GM18868 (cell line): ENCODE results near the gene NOP9.

Source experiments
- ATAC-seq: cut with Tn5 transposase; IDR thresholded peaks from one replicate; pipeline ENCODE4 v1.9.1; 2021; ENCODE audit warnings: mild to moderate bottlenecking, moderate library complexity; ENCODE audit not compliant: unreplicated experiment

NOP9 gene

GRCh38 chr14:24307575-24308341, 8.1 kb downstream of the NOP9 start, which contains the start of gene CIDEB:
CIDEB (minus strand) TSS chr14:24307977; CDS start chr14:24307858, 119 bp downstream.
- ATAC-seq, result no peak

- no peak for ATAC-seq
Observed at GRCh38 chr14:24308342-24309124, 8.9 kb downstream of the NOP9 start.

GRCh38 chr14:24309538-24310264, 10.1 kb downstream of the NOP9 start, which contains the start of gene LTB4R2:
LTB4R2 (plus strand) TSS chr14:24310140; CDS start chr14:24310665, 525 bp downstream.
- no peak for ATAC-seq

DNA sequence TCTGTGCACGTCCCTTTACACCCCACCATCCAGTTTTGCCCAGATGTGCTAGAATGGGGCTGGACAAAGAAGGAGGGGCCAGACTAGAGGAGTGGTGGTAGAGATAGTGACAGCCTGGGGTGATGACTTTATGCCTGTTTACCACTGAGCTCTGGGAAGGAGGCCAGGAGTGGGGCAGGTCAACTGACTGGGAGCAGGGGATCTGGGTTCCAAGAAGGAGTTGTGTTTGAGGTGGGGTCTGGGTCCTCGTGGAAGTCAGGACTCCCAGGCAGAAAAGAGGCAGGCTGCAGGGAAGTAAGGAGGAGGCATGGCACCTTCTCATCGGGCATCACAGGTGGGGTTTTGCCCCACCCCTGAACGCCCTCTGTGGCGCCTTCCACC, 10.6 kb downstream of the NOP9 start:
- no peak for ATAC-seq

DNA sequence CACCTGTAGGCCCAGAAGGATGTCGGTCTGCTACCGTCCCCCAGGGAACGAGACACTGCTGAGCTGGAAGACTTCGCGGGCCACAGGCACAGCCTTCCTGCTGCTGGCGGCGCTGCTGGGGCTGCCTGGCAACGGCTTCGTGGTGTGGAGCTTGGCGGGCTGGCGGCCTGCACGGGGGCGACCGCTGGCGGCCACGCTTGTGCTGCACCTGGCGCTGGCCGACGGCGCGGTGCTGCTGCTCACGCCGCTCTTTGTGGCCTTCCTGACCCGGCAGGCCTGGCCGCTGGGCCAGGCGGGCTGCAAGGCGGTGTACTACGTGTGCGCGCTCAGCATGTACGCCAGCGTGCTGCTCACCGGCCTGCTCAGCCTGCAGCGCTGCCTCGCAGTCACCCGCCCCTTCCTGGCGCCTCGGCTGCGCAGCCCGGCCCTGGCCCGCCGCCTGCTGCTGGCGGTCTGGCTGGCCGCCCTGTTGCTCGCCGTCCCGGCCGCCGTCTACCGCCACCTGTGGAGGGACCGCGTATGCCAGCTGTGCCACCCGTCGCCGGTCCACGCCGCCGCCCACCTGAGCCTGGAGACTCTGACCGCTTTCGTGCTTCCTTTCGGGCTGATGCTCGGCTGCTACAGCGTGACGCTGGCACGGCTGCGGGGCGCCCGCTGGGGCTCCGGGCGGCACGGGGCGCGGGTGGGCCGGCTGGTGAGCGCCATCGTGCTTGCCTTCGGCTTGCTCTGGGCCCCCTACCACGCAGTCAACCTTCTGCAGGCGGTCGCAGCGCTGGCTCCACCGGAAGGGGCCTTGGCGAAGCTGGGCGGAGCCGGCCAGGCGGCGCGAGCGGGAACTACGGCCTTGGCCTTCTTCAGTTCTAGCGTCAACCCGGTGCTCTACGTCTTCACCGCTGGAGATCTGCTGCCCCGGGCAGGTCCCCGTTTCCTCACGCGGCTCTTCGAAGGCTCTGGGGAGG, 11.3 kb downstream of the NOP9 start, which contains the start of gene LTB4R:
TSS of gene LTB4R (plus strand) at position 857 of the 959 bp plus-strand sequence. CDS start 4,150 bp downstream, outside the sequence.
- peak; percentile 67 for ATAC-seq

GRCh38 chr14:24311837-24312615, 12.4 kb downstream of the NOP9 start:
- ATAC-seq, result no peak

DNA sequence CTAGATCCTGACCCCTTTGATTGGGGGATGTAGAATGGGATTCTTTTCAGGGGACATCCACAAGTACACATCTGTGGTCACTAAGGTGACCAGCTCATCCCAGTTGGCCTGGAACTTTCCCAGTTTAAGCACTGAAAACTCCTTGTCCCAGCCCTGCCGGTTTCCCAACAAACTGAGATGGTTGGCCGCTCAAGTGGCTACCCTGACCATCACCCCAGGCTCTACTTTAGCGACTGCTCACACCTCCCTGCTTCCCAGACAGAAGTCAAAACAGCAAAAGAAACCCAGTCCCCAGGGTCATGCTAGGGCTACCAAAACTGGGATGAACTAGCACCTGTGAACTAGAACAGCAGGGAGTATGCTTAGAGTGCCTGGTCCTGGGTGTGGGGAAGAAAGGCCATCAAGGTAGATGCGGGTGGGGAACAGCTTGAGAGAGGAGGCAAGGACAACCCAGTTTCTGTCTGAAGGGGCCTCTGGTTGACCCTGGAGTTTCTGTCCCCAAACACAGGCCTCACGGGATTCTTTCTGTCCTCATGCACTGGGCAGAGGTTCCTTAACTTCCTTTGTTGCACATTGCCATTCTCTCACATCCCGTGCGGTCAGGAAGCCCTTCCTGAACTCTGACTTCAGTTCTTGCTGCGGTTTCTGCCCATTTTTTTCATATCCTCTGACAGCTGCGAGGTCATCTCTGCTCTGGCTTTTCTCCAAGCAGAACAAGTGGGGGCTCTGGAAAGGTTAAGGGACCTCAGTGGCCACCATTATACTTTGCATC, 13.3 kb downstream of the NOP9 start:
- no peak for ATAC-seq

DNA sequence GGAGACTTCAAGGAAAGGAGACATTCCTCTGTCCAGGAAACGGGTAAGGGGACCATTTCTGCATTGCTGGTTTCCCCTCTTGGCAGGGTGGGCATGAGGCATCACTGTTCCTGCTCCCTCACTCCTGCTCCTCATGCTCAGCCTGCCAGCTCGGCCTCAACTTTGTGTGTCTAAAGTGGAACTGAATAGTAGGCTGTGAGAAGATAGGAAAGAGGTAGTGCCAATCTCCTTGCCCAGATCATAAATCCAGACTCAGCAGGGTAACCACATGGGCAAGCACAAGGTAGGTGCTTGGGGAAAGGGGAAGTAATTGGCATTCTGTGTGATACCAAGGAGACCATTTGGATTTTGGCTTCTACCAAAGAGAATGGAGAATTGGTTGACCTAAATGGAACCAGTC, 14.3 kb downstream of the NOP9 start:
- no peak for ATAC-seq

GRCh38 chr14:24314377-24315193, 14.9 kb downstream of the NOP9 start:
- no peak for ATAC-seq

GRCh38 chr14:24315243-24315806, 15.7 kb downstream of the NOP9 start:
- no peak for ATAC-seq

DNA sequence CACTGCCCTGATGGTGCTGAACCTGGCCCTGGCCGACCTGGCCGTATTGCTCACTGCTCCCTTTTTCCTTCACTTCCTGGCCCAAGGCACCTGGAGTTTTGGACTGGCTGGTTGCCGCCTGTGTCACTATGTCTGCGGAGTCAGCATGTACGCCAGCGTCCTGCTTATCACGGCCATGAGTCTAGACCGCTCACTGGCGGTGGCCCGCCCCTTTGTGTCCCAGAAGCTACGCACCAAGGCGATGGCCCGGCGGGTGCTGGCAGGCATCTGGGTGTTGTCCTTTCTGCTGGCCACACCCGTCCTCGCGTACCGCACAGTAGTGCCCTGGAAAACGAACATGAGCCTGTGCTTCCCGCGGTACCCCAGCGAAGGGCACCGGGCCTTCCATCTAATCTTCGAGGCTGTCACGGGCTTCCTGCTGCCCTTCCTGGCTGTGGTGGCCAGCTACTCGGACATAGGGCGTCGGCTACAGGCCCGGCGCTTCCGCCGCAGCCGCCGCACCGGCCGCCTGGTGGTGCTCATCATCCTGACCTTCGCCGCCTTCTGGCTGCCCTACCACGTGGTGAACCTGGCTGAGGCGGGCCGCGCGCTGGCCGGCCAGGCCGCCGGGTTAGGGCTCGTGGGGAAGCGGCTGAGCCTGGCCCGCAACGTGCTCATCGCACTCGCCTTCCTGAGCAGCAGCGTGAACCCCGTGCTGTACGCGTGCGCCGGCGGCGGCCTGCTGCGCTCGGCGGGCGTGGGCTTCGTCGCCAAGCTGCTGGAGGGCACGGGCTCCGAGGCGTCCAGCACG, 16.4 kb downstream of the NOP9 start:
- ATAC-seq, result no peak

DNA sequence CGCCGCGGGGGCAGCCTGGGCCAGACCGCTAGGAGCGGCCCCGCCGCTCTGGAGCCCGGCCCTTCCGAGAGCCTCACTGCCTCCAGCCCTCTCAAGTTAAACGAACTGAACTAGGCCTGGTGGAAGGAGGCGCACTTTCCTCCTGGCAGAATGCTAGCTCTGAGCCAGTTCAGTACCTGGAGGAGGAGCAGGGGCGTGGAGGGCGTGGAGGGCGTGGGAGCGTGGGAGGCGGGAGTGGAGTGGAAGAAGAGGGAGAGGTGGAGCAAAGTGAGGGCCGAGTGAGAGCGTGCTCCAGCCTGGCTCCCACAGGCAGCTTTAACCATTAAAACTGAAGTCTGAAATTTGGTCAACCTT, 16.9 kb downstream of the NOP9 start:
- no peak for ATAC-seq

DNA sequence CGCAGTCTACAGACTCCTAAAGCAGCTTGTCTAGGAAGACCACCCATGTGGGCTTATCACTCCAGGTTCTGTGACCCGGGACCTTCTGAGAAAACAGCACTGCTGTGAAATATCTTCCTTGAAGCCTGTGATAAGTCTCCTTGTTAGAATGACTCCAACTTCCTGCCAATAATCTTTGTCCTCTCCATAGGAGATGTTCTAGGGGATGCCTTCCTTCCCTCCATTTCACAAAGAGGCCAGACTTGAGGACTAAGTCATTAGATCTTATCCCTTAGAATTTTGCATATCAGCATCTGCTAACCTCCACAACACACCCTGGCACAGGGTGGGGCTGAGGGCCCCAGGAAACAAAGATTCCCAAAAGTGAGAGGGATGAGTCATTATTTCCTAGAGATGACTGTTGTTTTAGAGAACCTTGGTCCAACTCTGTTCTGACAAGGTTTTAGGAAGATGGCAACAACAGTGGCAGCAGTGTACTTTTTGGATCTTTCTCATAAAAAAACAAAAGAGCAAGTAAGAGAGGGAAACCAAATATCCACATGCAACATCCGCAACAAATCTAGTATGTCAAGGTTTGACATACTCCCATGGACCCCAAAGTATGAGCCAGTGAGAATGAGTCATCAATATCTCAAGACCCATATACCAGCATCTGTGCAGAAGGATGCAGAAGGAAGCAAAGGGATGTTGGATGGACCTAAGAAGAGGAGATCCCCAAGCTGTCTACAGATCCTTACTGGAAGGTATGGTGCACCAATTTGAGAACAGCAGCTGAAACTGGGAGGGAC, 17.7 kb downstream of the NOP9 start:
- ATAC-seq, result no peak

DNA sequence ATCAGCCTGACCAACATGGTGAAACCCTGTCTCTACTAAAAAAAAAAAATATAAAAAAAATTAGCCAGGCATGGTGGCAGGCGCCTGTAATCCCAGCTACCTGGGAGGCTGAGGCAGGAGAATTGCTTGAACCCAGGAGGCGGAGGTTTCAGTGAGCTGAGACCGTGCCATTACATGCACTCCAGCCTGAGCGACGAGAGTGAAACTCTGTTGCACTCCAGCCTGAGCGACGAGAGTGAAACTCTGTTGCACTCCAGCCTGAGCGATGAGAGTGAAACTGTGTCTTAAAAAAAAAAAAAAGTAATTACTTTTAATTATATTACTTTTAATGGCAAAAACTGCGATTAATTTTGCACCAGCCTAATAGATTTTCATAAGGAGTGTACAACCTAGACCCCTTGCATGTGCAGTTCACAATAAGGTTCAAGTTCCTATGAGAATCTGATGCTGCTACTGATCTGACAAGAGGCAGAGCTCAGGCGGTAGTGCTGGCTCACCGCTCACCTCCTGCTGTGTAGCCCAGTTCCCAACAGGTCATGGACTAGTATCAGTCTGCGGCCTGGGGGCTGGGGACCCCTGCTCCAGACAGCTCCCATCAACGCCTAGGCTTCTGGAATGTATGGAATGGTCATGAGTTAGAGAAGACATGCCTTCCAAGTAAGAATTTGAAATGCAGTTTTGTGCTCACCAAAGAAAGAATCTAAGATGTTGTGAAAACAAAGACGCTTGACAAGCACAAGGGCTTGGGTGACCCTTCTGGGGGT, 21.7 kb downstream of the NOP9 start:
- no peak for ATAC-seq

DNA sequence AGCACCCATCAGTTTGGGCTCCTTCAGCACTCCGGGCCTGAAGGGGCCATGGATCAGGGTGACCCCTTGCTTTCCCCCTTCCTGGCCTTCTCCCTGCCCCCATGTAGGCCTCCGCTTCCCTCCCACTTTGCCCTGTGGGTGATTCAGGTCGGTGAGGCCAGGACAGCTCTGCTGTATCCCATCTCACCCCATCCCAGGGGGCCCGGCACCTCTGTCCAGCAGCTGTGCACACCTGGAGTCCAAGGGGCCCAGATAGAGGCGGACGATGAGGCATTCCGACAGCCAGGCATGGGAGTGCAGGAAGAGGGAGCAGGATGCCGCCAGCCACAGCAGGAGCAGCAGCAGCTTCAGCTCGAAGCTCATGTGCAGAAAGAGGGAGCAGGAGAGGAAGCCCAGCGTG, 23.0 kb downstream of the NOP9 start:
- no peak for ATAC-seq
